Measurements from ENCODE around the gene GLIS1.

DNA sequence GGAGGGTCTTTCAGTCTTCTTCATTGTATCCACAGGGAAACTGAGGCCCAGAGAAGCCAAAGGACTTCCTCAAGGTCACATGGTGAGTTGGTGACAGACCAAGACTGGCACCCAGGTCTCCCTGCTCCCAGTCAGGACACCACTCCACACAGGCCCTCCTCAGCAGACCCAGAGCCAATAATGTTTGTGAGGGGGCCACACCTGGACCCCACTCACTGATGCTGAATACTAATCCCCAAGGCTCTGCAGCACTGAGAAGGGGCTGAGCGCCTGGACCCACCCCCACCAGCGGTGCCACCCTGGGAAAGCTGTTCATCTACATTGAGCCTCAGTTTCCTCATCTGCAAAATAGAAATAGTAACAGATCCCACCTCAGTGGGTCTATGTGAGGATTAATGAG is 79.5 kb downstream of the GLIS1 start:
- TF ChIP-seq, protein P1, sequence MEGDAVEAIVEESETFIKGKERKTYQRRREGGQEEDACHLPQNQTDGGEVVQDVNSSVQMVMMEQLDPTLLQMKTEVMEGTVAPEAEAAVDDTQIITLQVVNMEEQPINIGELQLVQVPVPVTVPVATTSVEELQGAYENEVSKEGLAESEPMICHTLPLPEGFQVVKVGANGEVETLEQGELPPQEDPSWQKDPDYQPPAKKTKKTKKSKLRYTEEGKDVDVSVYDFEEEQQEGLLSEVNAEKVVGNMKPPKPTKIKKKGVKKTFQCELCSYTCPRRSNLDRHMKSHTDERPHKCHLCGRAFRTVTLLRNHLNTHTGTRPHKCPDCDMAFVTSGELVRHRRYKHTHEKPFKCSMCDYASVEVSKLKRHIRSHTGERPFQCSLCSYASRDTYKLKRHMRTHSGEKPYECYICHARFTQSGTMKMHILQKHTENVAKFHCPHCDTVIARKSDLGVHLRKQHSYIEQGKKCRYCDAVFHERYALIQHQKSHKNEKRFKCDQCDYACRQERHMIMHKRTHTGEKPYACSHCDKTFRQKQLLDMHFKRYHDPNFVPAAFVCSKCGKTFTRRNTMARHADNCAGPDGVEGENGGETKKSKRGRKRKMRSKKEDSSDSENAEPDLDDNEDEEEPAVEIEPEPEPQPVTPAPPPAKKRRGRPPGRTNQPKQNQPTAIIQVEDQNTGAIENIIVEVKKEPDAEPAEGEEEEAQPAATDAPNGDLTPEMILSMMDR (IDR thresholded peaks at IDR 0.05): no peak
- TF ChIP-seq POLR2A (IDR thresholded peaks at IDR 0.05): no peak
